Measurements from ENCODE around the gene API5. TPM values are rescaled to one million over a fixed set of nuclear protein-coding genes. Genes with fewer than 3 reads are reported as not detected.

Gene API5
- total RNA-seq, 1 experiment from 2014 or later: 96.2 TPM

Small RNA genes lying within 50 kb of the gene (small RNA-seq; reads per million reads assigned to genes)
- gene RF00019: 0 reads per million in 2 experiments

Other genes with a start within 250 kb of the API5 start
- gene TTC17, start 46.9 kb downstream of the API5 start, total RNA-seq (2014; rRNA removed; shearing (Covaris generic)): 80.1 and 80.7 TPM in 2 replicates

All from SK-MEL-5 (cell line).